ENCODE measurements around the gene LTBP3.

- TF ChIP-seq CTCF (conservative IDR thresholded peaks at IDR 0.05 in 1 of 2, IDR thresholded peaks at IDR 0.05 in 1 of 2; ENCODE audit: low read depth in 1 of 2, low read length in 2 of 2) (no peak), EZH2 (IDR thresholded peaks at IDR 0.05; ENCODE audit: low read length, missing control alignments) (no peak)
Measured at GRCh38 chr11:65578134-65578533, 20.0 kb upstream of the LTBP3 start.
